Epithelial cell of esophagus (primary cell): ENCODE results near the gene RITA1.

Source experiments
- DNase-seq: peaks from one replicate; pipeline ENCODE4 v3.0.0; 2010; ENCODE audit warnings: low read depth
- H3K4me3 ChIP-seq: 2 replicates; pipeline ENCODE4 v1.5.1; 2011; ENCODE audit warnings: mild to moderate bottlenecking, low read length, control low read depth
- TF ChIP-seq, protein P1 (sequence below): IDR thresholded peaks from 2 replicates; pipeline ENCODE4 v1.5.1; 2011; ENCODE audit warnings: low read depth, mild to moderate bottlenecking, low read length, control low read depth, inconsistent platforms; ENCODE audit not compliant: insufficient read depth; ENCODE audit errors: missing control alignments

Gene RITA1

DNA sequence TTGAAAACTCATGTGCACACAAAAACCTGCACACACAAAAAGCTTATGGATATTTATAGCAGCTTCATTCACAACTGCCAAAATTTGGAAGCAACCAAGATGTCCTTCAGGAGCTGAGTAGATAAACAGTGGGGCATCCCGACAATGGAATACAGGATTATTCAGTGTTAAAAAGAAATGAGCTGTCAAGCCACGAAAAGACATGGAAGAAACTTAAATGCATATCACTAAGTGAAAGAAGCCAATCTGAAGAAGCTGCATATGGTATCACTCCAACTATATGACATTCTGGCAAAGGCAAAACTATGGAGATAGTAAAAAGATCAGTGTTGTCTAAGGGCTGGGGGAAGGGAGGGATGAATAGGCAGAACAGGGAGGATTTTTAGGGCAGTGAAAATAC, 30.5 kb downstream of the RITA1 start:
- DNase-seq: no peak
- no peak overlapping the region for H3K4me3 ChIP-seq
- TF ChIP-seq, protein P1, sequence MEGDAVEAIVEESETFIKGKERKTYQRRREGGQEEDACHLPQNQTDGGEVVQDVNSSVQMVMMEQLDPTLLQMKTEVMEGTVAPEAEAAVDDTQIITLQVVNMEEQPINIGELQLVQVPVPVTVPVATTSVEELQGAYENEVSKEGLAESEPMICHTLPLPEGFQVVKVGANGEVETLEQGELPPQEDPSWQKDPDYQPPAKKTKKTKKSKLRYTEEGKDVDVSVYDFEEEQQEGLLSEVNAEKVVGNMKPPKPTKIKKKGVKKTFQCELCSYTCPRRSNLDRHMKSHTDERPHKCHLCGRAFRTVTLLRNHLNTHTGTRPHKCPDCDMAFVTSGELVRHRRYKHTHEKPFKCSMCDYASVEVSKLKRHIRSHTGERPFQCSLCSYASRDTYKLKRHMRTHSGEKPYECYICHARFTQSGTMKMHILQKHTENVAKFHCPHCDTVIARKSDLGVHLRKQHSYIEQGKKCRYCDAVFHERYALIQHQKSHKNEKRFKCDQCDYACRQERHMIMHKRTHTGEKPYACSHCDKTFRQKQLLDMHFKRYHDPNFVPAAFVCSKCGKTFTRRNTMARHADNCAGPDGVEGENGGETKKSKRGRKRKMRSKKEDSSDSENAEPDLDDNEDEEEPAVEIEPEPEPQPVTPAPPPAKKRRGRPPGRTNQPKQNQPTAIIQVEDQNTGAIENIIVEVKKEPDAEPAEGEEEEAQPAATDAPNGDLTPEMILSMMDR: no peak

GRCh38 chr12:113220593-113221180, 35.2 kb downstream of the RITA1 start:
- DNase-seq: peak; percentile 34
- H3K4me3 ChIP-seq: peak overlapping the region; percentile 65
- TF ChIP-seq, protein P1: no peak

GRCh38 chr12:113221181-113221996, 35.9 kb downstream of the RITA1 start, which contains the start of gene TPCN1:
Gene TPCN1, plus strand, starts transcription at chr12:113221464. Its CDS starts 5,389 bp downstream, at chr12:113226853.
- peak within 1 kb of the TSS; percentile 72 for H3K4me3 ChIP-seq
- TF ChIP-seq, protein P1: no peak
- DNase-seq: peak; percentile 100

DNA sequence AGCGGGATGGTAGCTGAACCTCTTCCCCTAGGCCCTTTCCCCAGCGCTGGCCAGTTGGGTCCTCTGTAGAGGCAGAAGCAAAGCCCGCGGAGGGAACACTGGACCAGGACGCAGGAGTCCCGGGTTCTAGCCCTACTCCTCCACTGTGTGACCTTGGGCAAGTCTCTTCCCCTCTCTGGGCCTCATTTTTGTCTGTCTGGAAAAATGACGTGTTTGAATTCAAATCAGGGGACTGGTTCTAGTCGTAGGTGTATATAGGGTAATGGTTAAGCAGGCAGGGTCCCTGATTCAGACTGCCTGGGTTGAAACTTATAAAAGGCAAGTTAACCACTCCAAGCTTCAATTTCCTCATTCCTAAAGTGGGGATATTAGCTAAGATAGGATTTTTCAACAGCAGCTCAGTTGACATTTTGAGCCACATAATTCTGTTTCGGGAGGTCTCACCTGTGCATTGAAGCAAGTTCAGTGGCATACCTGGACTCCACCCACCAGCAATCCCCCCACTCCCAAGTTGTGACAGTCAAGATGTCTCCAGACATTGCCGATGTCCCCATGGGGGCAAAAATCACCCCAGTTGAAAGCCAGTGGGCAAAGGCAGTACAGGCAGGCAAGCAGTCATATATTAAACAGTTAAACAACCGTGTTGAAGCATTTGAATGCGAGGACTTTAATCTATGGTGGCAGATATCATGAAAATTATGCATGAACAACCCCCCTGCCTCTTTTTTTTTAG, 36.6 kb downstream of the RITA1 start:
- TF ChIP-seq, protein P1: no peak
- peak; percentile 24 for DNase-seq
- H3K4me3 ChIP-seq: peak overlapping the region; percentile 72

DNA sequence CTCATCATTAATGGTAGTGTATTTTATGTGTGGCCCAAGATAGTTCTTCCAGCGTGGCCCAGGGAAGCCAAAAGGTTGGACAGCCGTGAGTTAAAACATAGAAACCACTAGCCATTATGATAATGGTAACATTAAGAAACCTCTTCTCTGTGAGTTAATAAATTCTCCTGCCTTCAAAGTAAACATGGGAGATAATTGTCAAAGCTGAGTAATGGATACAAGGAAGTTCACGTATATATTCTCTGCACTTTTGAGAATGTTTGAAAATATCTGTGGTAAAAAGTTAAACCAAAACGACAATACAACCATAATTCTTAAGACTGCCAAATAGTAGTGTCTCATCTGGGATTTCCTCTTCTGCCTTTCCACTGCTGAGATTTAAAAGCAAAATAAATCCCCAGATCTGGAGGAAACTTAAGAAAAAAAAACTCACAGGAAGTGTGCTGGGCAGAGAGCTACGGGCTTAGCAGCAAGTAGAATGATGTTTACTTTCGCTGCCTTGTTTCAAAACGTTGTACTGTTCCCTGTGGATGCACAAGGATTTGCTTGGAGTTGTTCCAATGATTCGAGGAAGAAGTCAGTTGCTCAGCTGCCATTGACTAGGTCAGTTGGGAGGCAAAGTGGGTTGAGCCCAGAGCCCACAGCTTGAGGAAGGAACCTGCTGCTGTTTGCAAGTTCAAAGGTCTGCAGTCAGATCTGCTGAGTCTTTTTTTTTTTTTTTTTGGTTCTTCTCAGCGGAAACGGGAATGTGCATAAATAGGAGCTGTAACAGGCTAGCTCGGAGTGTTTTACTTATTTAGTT, 37.4 kb downstream of the RITA1 start:
- peak overlapping the region; percentile 72 for H3K4me3 ChIP-seq
- DNase-seq: peak; percentile 62
- TF ChIP-seq, protein P1: no peak

- no peak overlapping the region for H3K4me3 ChIP-seq
- TF ChIP-seq, protein P1: no peak
- DNase-seq: no peak
These were observed 39.4 kb downstream of the RITA1 start for GRCh38 chr12:113224955-113225354.
